SK-N-SH treated with all-trans-retinoic acid at 6 μM for 48 hours (cell line): Measurements from ENCODE around the gene MMP19.

ENCODE experiments used
- ATAC-seq: fragments of 200-7000 bp; cut with Tn5 transposase; 3 replicates; pipeline ENCODE4 v1.9.1; 2020; ENCODE audit warnings: mild to moderate bottlenecking, moderate library complexity
- ARNTL ChIP-seq: fragments of 450-650 bp; formaldehyde crosslinking; IDR thresholded peaks from 2 replicates; pipeline ENCODE4 v1.5.0; 2020; ENCODE audit warnings: low read depth, mild to moderate bottlenecking, moderate library complexity, borderline replicate concordance
- BACH2 ChIP-seq: fragments of 250-450 bp; sonication (Bioruptor Pico); IDR thresholded peaks from 2 replicates; pipeline ENCODE4 v1.9.0; 2021; ENCODE audit warnings: mild to moderate bottlenecking, borderline replicate concordance
- CSDC2 ChIP-seq: fragments of 250-450 bp; sonication (Bioruptor Pico); IDR thresholded peaks from 2 replicates; pipeline ENCODE4 v1.5.0; 2020; ENCODE audit warnings: mild to moderate bottlenecking, moderate library complexity
- ESRRG ChIP-seq: fragments of 250-450 bp; sonication (Bioruptor Pico); IDR thresholded peaks from 2 replicates; pipeline ENCODE4 v1.6.1; 2021; ENCODE audit warnings: mild to moderate bottlenecking
- GLIS3 ChIP-seq: fragments of 250-450 bp; sonication (Bioruptor Pico); IDR thresholded peaks from 2 replicates; pipeline ENCODE4 v1.5.0; 2020; ENCODE audit warnings: mild to moderate bottlenecking, moderate library complexity
- ISL1 ChIP-seq: fragments of 250-450 bp; sonication (Bioruptor Pico); IDR thresholded peaks from 2 replicates; pipeline ENCODE4 v2.1.2; 2022; ENCODE audit warnings: mild to moderate bottlenecking, moderate library complexity
- PPARA ChIP-seq: fragments of 250-450 bp; sonication (Bioruptor Pico); IDR thresholded peaks from 2 replicates; pipeline ENCODE4 v1.5.0; 2020; ENCODE audit warnings: mild to moderate bottlenecking, borderline replicate concordance
- RARB ChIP-seq: fragments of 250-450 bp; sonication (Bioruptor Pico); IDR thresholded peaks from 2 replicates; pipeline ENCODE4 v1.8.0; 2021; ENCODE audit warnings: mild to moderate bottlenecking, moderate library complexity
- SNAI2 ChIP-seq: fragments of 250-450 bp; sonication (Bioruptor Pico); IDR thresholded peaks from 2 replicates; pipeline ENCODE4 v1.5.0; 2020; ENCODE audit warnings: mild to moderate bottlenecking, moderate library complexity
- TCF4 ChIP-seq: fragments of 250-450 bp; sonication (Bioruptor Pico); IDR thresholded peaks from 2 replicates; pipeline ENCODE4 v1.8.0; 2021; ENCODE audit warnings: mild to moderate bottlenecking, moderate library complexity, borderline replicate concordance
- TOX ChIP-seq: fragments of 250-450 bp; sonication (Bioruptor Pico); IDR thresholded peaks from 2 replicates; pipeline ENCODE4 v1.8.0; 2021; ENCODE audit warnings: mild to moderate bottlenecking, moderate library complexity, borderline replicate concordance
- ZC3H10 ChIP-seq: fragments of 250-450 bp; sonication (Bioruptor Pico); IDR thresholded peaks from 2 replicates; pipeline ENCODE4 v1.5.1; 2021; ENCODE audit warnings: mild to moderate bottlenecking, moderate library complexity
- ZFP30 ChIP-seq: fragments of 450-650 bp; formaldehyde crosslinking; IDR thresholded peaks from 2 replicates; pipeline ENCODE4 v1.5.0; 2022; ENCODE audit warnings: mild to moderate bottlenecking, moderate library complexity
- ZNF565 ChIP-seq: fragments of 450-650 bp; formaldehyde crosslinking; conservative IDR thresholded peaks from 2 replicates; pipeline ENCODE4 v1.5.0; 2020; ENCODE audit warnings: low read depth, mild to moderate bottlenecking, moderate library complexity
- TF ChIP-seq, protein P1 (sequence below): fragments of 250-450 bp; sonication (Bioruptor Pico); IDR thresholded peaks from 2 replicates; pipeline ENCODE4 v1.8.0; 2020; ENCODE audit warnings: mild to moderate bottlenecking, moderate library complexity, borderline replicate concordance
- TF ChIP-seq, protein P2 (sequence below): fragments of 250-450 bp; sonication (Bioruptor Pico); IDR thresholded peaks from 2 replicates; pipeline ENCODE4 v1.5.1; 2021; ENCODE audit warnings: mild to moderate bottlenecking, moderate library complexity
- TF ChIP-seq, protein P3 (sequence below): fragments of 250-450 bp; sonication (Bioruptor Pico); IDR thresholded peaks from 2 replicates; pipeline ENCODE4 v1.8.0; 2021; ENCODE audit warnings: low read depth, mild to moderate bottlenecking, moderate library complexity, borderline replicate concordance
- TF ChIP-seq, protein P4 (sequence below): fragments of 250-450 bp; sonication (Bioruptor Pico); IDR thresholded peaks from 2 replicates; pipeline ENCODE4 v1.5.0; 2020; ENCODE audit warnings: mild to moderate bottlenecking, moderate library complexity

The MMP19 gene, protein sequence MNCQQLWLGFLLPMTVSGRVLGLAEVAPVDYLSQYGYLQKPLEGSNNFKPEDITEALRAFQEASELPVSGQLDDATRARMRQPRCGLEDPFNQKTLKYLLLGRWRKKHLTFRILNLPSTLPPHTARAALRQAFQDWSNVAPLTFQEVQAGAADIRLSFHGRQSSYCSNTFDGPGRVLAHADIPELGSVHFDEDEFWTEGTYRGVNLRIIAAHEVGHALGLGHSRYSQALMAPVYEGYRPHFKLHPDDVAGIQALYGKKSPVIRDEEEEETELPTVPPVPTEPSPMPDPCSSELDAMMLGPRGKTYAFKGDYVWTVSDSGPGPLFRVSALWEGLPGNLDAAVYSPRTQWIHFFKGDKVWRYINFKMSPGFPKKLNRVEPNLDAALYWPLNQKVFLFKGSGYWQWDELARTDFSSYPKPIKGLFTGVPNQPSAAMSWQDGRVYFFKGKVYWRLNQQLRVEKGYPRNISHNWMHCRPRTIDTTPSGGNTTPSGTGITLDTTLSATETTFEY

DNA sequence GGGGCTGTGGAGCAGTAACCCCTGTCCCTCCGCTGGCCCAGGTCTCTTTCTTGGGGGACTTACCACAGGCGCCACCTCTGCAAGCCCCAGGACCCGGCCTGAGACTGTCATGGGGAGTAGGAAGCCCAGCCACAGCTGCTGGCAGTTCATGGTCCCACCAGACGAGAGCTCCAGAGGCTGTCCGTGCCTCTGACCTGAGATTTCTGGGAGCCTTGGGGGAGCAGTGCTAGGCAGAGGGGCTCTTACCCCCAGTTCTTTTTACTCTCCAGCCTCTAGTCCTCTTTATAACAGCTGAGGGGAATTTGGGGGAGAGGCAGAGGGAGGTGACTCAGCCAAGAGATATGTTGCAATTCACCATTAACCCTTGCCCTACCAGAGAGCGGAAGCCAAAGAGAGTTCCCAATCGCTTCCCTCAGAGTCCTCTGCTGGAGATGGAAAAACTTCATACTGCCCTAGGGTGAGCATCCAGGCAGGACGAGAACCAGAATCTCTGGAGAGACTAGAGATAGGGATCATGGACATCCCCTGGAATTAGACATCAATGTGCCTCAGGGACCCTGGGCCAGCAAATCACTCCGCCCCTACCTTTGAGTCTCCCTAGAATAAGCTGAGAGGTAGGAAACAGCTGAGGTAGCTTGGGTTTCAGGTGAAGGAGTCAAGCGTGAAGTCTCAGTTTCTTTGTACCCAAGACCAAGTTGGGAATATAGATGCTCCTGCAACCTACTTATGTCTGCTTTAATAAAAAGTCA, at the start of gene MMP19:
MMP19 (minus strand) TSS at position 256 of the 749 bp plus-strand sequence; CDS start at position 150, 106 bp downstream.
- peak; percentile 32 for ATAC-seq
- TF ChIP-seq, protein P1, sequence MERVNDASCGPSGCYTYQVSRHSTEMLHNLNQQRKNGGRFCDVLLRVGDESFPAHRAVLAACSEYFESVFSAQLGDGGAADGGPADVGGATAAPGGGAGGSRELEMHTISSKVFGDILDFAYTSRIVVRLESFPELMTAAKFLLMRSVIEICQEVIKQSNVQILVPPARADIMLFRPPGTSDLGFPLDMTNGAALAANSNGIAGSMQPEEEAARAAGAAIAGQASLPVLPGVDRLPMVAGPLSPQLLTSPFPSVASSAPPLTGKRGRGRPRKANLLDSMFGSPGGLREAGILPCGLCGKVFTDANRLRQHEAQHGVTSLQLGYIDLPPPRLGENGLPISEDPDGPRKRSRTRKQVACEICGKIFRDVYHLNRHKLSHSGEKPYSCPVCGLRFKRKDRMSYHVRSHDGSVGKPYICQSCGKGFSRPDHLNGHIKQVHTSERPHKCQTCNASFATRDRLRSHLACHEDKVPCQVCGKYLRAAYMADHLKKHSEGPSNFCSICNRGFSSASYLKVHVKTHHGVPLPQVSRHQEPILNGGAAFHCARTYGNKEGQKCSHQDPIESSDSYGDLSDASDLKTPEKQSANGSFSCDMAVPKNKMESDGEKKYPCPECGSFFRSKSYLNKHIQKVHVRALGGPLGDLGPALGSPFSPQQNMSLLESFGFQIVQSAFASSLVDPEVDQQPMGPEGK (CRISPR knock-in tag): no peak
- TF ChIP-seq ESRRG (CRISPR knock-in tag): no peak

DNA sequence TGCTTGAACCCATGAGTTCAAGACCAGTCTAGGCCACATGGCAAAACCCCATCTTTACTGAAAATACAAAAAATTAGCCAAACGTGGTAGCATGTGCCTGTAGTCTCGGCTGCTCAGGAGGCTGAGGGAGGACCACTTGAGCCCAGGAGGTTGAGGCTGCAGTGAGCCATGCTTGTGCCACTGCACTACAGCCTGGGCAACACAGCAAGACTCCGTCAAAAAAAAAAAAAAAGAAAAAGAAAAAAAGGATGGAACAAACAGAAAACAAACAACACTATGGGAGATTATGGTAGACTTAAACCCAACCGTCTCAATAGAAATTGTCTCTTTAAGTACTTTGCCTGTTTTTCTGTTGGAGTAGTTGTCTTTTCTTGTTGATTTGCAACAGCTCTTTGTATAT, 48.6 kb upstream of the MMP19 start:
- ATAC-seq: no peak
- TF ChIP-seq BACH2: no peak
- TF ChIP-seq ISL1 (CRISPR knock-in tag): no peak
- no peak for TF ChIP-seq ZNF565 (CRISPR knock-in tag)
- TF ChIP-seq SNAI2 (CRISPR knock-in tag): no peak
- TF ChIP-seq, protein P2, sequence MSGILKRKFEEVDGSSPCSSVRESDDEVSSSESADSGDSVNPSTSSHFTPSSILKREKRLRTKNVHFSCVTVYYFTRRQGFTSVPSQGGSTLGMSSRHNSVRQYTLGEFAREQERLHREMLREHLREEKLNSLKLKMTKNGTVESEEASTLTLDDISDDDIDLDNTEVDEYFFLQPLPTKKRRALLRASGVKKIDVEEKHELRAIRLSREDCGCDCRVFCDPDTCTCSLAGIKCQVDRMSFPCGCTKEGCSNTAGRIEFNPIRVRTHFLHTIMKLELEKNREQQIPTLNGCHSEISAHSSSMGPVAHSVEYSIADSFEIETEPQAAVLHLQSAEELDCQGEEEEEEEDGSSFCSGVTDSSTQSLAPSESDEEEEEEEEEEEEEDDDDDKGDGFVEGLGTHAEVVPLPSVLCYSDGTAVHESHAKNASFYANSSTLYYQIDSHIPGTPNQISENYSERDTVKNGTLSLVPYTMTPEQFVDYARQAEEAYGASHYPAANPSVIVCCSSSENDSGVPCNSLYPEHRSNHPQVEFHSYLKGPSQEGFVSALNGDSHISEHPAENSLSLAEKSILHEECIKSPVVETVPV (CRISPR knock-in tag): no peak
- no peak for TF ChIP-seq RARB
- TF ChIP-seq TCF4 (CRISPR knock-in tag): no peak
- TF ChIP-seq, protein P1 (CRISPR knock-in tag): no peak
- no peak for TF ChIP-seq ARNTL (CRISPR knock-in tag)
- no peak for TF ChIP-seq TOX (CRISPR knock-in tag)
- TF ChIP-seq, protein P3, sequence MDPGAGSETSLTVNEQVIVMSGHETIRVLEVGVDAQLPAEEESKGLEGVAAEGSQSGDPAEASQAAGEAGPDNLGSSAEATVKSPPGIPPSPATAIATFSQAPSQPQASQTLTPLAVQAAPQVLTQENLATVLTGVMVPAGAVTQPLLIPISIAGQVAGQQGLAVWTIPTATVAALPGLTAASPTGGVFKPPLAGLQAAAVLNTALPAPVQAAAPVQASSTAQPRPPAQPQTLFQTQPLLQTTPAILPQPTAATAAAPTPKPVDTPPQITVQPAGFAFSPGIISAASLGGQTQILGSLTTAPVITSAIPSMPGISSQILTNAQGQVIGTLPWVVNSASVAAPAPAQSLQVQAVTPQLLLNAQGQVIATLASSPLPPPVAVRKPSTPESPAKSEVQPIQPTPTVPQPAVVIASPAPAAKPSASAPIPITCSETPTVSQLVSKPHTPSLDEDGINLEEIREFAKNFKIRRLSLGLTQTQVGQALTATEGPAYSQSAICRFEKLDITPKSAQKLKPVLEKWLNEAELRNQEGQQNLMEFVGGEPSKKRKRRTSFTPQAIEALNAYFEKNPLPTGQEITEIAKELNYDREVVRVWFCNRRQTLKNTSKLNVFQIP (CRISPR knock-in tag): no peak
- TF ChIP-seq, protein P4, sequence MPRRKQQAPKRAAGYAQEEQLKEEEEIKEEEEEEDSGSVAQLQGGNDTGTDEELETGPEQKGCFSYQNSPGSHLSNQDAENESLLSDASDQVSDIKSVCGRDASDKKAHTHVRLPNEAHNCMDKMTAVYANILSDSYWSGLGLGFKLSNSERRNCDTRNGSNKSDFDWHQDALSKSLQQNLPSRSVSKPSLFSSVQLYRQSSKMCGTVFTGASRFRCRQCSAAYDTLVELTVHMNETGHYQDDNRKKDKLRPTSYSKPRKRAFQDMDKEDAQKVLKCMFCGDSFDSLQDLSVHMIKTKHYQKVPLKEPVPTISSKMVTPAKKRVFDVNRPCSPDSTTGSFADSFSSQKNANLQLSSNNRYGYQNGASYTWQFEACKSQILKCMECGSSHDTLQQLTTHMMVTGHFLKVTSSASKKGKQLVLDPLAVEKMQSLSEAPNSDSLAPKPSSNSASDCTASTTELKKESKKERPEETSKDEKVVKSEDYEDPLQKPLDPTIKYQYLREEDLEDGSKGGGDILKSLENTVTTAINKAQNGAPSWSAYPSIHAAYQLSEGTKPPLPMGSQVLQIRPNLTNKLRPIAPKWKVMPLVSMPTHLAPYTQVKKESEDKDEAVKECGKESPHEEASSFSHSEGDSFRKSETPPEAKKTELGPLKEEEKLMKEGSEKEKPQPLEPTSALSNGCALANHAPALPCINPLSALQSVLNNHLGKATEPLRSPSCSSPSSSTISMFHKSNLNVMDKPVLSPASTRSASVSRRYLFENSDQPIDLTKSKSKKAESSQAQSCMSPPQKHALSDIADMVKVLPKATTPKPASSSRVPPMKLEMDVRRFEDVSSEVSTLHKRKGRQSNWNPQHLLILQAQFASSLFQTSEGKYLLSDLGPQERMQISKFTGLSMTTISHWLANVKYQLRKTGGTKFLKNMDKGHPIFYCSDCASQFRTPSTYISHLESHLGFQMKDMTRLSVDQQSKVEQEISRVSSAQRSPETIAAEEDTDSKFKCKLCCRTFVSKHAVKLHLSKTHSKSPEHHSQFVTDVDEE (CRISPR knock-in tag): no peak
- no peak for TF ChIP-seq ZFP30 (CRISPR knock-in tag)
- no peak for TF ChIP-seq ZC3H10 (CRISPR knock-in tag)

DNA sequence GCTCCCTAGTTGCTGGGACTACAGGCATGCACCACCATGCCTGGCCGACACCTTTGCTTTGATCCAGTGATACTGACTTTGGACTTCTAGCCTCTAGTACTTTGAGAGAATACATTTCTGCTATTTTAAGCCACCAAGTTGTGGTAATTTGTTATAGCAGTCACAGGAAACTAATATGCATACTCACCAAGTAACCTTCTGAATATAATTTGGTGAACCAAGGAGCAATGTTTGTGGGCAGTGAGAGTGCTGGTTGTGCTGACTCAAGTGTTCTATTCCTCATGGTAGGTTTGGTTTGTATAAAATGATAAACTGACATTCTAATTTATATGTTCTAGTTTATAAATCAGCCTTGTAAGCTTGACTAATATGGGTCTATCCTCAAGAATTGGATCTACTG, 42.4 kb upstream of the MMP19 start:
- TF ChIP-seq RARB (no peak), ZNF565 (CRISPR knock-in tag) (no peak)
- no peak for ATAC-seq

DNA sequence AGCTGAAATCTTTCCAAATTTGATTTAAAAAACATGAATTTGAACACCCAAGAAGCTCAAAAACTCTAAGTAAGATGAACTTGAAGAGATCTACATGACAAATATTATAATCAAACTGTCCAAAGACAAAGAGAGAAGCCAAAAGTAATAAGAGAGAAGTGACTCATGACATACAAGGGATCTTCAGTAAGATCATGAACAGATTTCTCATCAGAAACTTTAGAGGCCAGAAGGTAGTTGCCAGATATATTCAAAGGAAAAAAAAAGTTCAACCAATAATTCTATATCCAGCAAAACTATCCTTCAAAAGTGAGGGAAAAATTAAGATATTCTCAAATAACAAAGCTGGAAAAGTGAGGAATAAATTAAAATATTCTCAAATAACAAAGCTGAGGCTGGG, 35.1 kb upstream of the MMP19 start:
- no peak for ATAC-seq
- TF ChIP-seq RARB: no peak
- TF ChIP-seq GLIS3 (CRISPR knock-in tag): no peak
- TF ChIP-seq CSDC2 (CRISPR knock-in tag): no peak
- TF ChIP-seq ZC3H10 (CRISPR knock-in tag): no peak
- TF ChIP-seq, protein P3 (CRISPR knock-in tag): no peak
- TF ChIP-seq, protein P4 (CRISPR knock-in tag): no peak
- TF ChIP-seq PPARA (CRISPR knock-in tag): no peak
